Coronary artery (tissue), 2 donors: Measurements from ENCODE around the gene CIBAR2.
A peak's percentile ranks its signal among the peaks of the same experiment; 100 is the strongest.

Experiments used
- DNase-seq: peaks from one replicate; pipeline ENCODE4 v3.0.0-alpha.2; 2017; ENCODE audit warnings: low spot score
- H3K27ac ChIP-seq, 2 donors: fragments of 200-600 bp; sonication (generic); one replicate each; pipeline ENCODE4 v1.5.1; 2016 to 2019
- H3K4me3 ChIP-seq: fragments of 200-600 bp; sonication (generic); 2 replicates; pipeline ENCODE4 v1.5.1; 2016; ENCODE audit warnings: mild to moderate bottlenecking, moderate library complexity
- CTCF ChIP-seq: fragments of 200-600 bp; sonication (generic); IDR thresholded peaks from one replicate; pipeline ENCODE4 v1.5.1; 2019; ENCODE audit warnings: antibody characterized with exemption

CIBAR2 gene

GRCh38 chr16:85094176-85094805, 18.0 kb downstream of the CIBAR2 start:
- no peak for TF ChIP-seq CTCF
- H3K4me3 ChIP-seq: no peak overlapping the region
- no peak overlapping the region for H3K27ac ChIP-seq
- no peak for DNase-seq

GRCh38 chr16:85093705-85094104, 18.6 kb downstream of the CIBAR2 start:
- Histone ChIP-seq H3K4me3 (no peak overlapping the region), H3K27ac (no peak overlapping the region)
- TF ChIP-seq CTCF: no peak
- DNase-seq: no peak

GRCh38 chr16:85092851-85093250, 19.4 kb downstream of the CIBAR2 start:
- Histone ChIP-seq H3K4me3 (no peak overlapping the region), H3K27ac (no peak overlapping the region)
- no peak for DNase-seq
- TF ChIP-seq CTCF: no peak

GRCh38 chr16:85092309-85092708, 20.0 kb downstream of the CIBAR2 start:
- Histone ChIP-seq H3K27ac (no peak overlapping the region), H3K4me3 (no peak overlapping the region)
- no peak for DNase-seq
- no peak for TF ChIP-seq CTCF

- no peak overlapping the region for H3K27ac ChIP-seq
- DNase-seq: no peak
- H3K4me3 ChIP-seq: no peak overlapping the region
- TF ChIP-seq CTCF: no peak
Measured at GRCh38 chr16:85091522-85091910, 20.8 kb downstream of the CIBAR2 start.

- Histone ChIP-seq H3K27ac (no peak overlapping the region), H3K4me3 (no peak overlapping the region)
- no peak for TF ChIP-seq CTCF
- no peak for DNase-seq
Measured at GRCh38 chr16:85090873-85091521, 21.3 kb downstream of the CIBAR2 start.

- H3K27ac ChIP-seq: peak overlapping the region in 1 of 2 donors; percentile 66
- no peak for DNase-seq
- no peak for TF ChIP-seq CTCF
- no peak overlapping the region for H3K4me3 ChIP-seq
Measured at GRCh38 chr16:85090181-85090580, 22.1 kb downstream of the CIBAR2 start.
